ENCODE data around the gene DCLK3. TPM values are rescaled to one million over a fixed set of nuclear protein-coding genes. Genes with fewer than 3 reads are reported as not detected.

The DCLK3 gene
- total and polyA plus RNA-seq, 10 donors, result 0.02 TPM; not detected in 9

DNA sequence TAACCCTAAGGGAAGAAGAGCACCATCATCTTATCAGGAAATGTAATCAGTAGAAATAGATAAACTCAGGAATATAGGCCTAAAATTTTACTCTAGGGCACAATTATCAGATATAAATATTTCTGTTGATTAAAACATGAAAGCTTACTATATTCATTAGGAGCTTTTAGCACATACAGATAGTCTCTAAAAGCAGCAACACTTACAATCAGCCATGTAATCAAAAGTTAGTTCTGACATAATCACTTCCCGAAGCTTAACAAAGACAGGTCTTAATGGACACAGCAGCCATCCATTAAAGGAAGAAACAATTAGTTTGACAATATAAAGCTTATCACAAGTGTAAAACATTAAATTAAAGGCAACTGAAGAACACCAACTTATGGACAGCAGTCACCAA is 30.6 kb downstream of the DCLK3 start:
- Histone ChIP-seq H3K27ac (no peak overlapping the region), H3K9me3 (no peaks in the 10 kb centered on the region), H3K36me3 (no peaks in the 10 kb centered on the region), H3K4me1 (peaks cover 0 to 4% (median 0%) of the 10 kb centered on the region in 6 donors), H3K4me3 (no peak overlapping the region), H3K27me3 (replicated peaks in 1 of 7) (peaks cover 0 to 5% (median 0%) of the 10 kb centered on the region in 7 donors)
- TF ChIP-seq POLR2AphosphoS5 (IDR thresholded peaks at IDR 0.05), result no peak
- TF ChIP-seq POLR2A (IDR thresholded peaks at IDR 0.05), result no peak
- no peak for TF ChIP-seq CTCF (IDR thresholded peaks at IDR 0.05 in 8 of 11, conservative IDR thresholded peaks at IDR 0.05 in 3 of 11)
- no peak for DNase-seq
- intact Hi-C loops (cut with DNase I; ENCODE audit: low total_unique reads), result loop anchor here (5.0 kb wide), 2 partner anchors 134 to 224 kb away; no protein-coding TSS in a partner anchor
- WGBS, 5 donors, result 79 to 89% (median 88%) methylated on average over 1 of the region's 1 CpG

DNA sequence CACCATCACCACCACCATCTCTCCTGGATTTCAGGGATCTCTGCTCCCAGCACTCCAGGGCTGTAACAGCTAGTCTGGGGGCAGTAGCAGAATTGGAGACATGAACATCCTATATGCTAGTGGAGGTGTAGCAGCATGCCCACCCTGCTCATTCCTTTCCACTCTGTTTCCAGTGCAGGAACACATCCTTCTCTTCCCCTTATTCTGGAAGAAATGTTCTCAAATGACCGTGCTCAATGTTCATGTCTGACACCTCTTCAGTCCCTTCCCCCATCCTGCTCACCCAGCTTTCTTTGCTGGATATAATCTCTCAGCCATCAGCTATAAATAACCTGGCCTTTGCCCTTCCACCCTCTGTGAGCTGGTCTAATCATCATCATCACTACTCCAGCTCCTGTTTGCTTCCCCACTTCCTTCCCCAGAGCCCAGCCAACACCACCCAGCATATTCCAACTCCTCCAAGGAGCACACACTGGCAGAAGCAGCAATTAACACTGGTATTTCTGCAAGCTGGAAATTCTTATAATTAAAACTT is 31.1 kb downstream of the DCLK3 start:
- no peak for DNase-seq
- H3K27me3 ChIP-seq (replicated peaks in 1 of 7), result peaks cover 0 to 6% (median 0%) of the 10 kb centered on the region in 7 donors
- peaks cover 0 to 4% (median 0%) of the 10 kb centered on the region in 6 donors for H3K4me1 ChIP-seq
- H3K9me3 ChIP-seq, result no peaks in the 10 kb centered on the region
- intact Hi-C loops (cut with DNase I; ENCODE audit: low total_unique reads), result loop anchor here (5.0 kb wide), 2 partner anchors 134 to 224 kb away; no protein-coding TSS in a partner anchor
- no peak overlapping the region for H3K4me3 ChIP-seq
- H3K36me3 ChIP-seq, result no peaks in the 10 kb centered on the region
- no peak overlapping the region for H3K27ac ChIP-seq
- 50 to 91% (median 56%) methylated on average over 1 of the region's 1 CpG for WGBS, 5 donors
- TF ChIP-seq CTCF (IDR thresholded peaks at IDR 0.05 in 8 of 11, conservative IDR thresholded peaks at IDR 0.05 in 3 of 11) (no peak), POLR2AphosphoS5 (IDR thresholded peaks at IDR 0.05) (no peak), POLR2A (IDR thresholded peaks at IDR 0.05) (no peak)

DNA sequence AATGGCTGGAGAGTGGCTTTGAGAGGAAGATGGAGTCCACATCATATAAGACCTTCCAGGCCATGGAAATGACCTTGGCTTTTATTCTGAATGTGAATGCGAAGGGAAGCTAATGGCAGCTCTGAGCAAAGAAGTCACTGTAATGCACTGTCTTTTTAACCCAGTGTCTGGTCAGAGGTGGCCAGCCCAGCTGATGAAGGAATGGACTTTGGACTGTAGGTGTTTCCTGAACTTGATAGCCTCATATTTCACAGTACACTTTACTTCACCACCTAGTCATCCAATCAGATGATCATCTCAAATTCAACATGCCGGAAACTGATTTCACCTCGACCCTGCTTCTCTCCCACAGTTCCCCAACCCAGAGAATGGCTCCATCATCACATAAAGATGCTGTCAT is 33.4 kb downstream of the DCLK3 start:
- TF ChIP-seq CTCF (IDR thresholded peaks at IDR 0.05 in 8 of 11, conservative IDR thresholded peaks at IDR 0.05 in 3 of 11) (no peak), POLR2A (IDR thresholded peaks at IDR 0.05) (no peak), POLR2AphosphoS5 (IDR thresholded peaks at IDR 0.05) (no peak)
- no peak for DNase-seq
- intact Hi-C loops (cut with DNase I; ENCODE audit: low total_unique reads), result loop anchor here (5.0 kb wide), 2 partner anchors 136 to 226 kb away; no protein-coding TSS in a partner anchor
- Histone ChIP-seq H3K4me1 (peaks cover 0 to 4% (median 0%) of the 10 kb centered on the region in 6 donors), H3K27ac (no peak overlapping the region), H3K36me3 (no peaks in the 10 kb centered on the region), H3K27me3 (replicated peaks in 1 of 7) (peaks cover 0 to 6% (median 0%) of the 10 kb centered on the region in 7 donors), H3K4me3 (no peak overlapping the region), H3K9me3 (no peaks in the 10 kb centered on the region)
- 83 to 94% (median 91%) methylated on average over 3 of the region's 3 CpGs for WGBS, 5 donors

DNA sequence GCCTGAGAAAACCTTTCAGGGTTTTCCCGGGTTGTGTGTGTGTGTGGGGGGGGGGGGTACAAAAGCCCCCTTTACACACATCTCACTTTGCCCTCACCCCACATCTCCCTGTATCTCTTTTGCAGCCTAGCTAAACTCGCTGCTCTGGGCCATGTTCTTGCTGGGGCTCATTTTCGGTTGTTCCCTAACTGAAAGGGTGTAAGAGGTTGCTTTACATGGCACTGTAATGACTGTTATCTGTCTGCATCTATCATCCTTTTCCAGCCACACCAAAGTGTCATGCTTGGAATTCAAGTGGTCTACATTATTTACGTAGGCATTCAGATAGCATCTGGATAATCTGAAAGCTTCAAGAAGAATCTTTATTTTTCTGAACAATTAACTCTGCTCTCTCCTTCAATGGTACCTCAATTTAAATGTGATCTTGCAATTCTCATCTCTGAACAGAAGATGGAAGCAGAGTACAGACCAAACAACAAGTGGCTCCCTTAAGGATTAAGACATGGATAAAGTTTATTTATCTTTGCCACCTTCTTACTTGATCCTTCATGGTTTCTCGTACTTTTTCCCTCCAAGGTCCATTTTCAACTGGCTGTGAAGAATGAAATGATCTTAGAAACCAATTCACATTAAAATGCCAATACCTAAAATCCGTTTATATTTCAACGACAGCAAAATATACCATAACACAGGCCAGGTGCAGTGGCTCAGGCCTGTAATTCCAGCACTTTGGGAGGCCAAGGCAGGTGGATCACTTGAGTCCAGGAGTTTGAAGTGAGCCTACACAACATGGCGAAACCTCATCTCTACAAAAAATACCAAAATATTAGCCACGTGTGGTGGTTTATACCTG is 34.9 kb downstream of the DCLK3 start:
- Histone ChIP-seq H3K4me3 (no peak overlapping the region), H3K36me3 (no peaks in the 10 kb centered on the region), H3K27me3 (replicated peaks in 1 of 7) (peaks cover 0 to 6% (median 0%) of the 10 kb centered on the region in 7 donors), H3K4me1 (peaks cover 0 to 4% (median 0%) of the 10 kb centered on the region in 6 donors), H3K27ac (no peak overlapping the region), H3K9me3 (peaks cover 0 to 2% (median 0%) of the 10 kb centered on the region in 8 donors)
- intact Hi-C loops (cut with DNase I; ENCODE audit: low total_unique reads), result loop anchor here (5.0 to 10.0 kb wide), 3 partner anchors 138 to 485 kb away; no protein-coding TSS in a partner anchor
- 50 to 62% (median 57%) methylated on average over 8 to 9 of the region's 9 CpGs for WGBS, 5 donors
- DNase-seq, result no peak
- TF ChIP-seq POLR2AphosphoS5 (IDR thresholded peaks at IDR 0.05) (no peak), CTCF (IDR thresholded peaks at IDR 0.05 in 8 of 11, conservative IDR thresholded peaks at IDR 0.05 in 3 of 11) (peak; percentile 16 to 70 (median 51)), POLR2A (IDR thresholded peaks at IDR 0.05) (no peak)

Data from spleen (tissue), 11 donors.